Neural progenitor cell (in vitro differentiated cells): ENCODE measurements around the gene ZNF618. TPM values are rescaled to one million over a fixed set of nuclear protein-coding genes. Genes with fewer than 3 reads are reported as not detected.

Experiments
- DNase-seq: peaks from one replicate; pipeline ENCODE4 v3.0.0-alpha.2; 2016; ENCODE audit warnings: low spot score
- H2AFZ ChIP-seq: fragments of 200-600 bp; sonication (generic); replicated peaks from 2 replicates; pipeline ENCODE4 v1.6.1; 2016; ENCODE audit warnings: antibody characterized with exemption
- H3F3A ChIP-seq: fragments of 200-600 bp; sonication (generic); 2 replicates; pipeline ENCODE4 v1.6.1; 2016; ENCODE audit warnings: antibody characterized with exemption, low read depth
- H3K27ac ChIP-seq: fragments of 200-600 bp; sonication (generic); 2 replicates; pipeline ENCODE4 v1.5.1; 2016; ENCODE audit warnings: mild to moderate bottlenecking
- H3K27me3 ChIP-seq: fragments of 200-600 bp; sonication (generic); 2 replicates; pipeline ENCODE4 v1.6.1; 2016; ENCODE audit warnings: mild to moderate bottlenecking, moderate library complexity
- H3K36me3 ChIP-seq: fragments of 200-600 bp; sonication (generic); 2 replicates; pipeline ENCODE4 v1.5.1; 2016
- H3K4me1 ChIP-seq: fragments of 200-600 bp; sonication (generic); 2 replicates; pipeline ENCODE4 v1.6.1; 2016; ENCODE audit warnings: mixed run types
- H3K4me2 ChIP-seq: fragments of 200-600 bp; sonication (generic); 2 replicates; pipeline ENCODE4 v1.6.1; 2016
- H3K4me3 ChIP-seq: fragments of 200-600 bp; sonication (generic); 2 replicates; pipeline ENCODE4 v1.5.1; 2016
- H3K79me2 ChIP-seq: fragments of 200-600 bp; sonication (generic); 2 replicates; pipeline ENCODE4 v1.6.1; 2016; ENCODE audit warnings: low read depth
- H3K9ac ChIP-seq: fragments of 200-600 bp; sonication (generic); 2 replicates; pipeline ENCODE4 v1.6.1; 2016
- H3K9me3 ChIP-seq: fragments of 200-600 bp; sonication (generic); 2 replicates; pipeline ENCODE4 v1.5.1; 2016; ENCODE audit warnings: low read depth
- H4K20me1 ChIP-seq: fragments of 200-600 bp; sonication (generic); 2 replicates; pipeline ENCODE4 v1.6.1; 2016; ENCODE audit warnings: low read depth
- H3K27ac Mint-ChIP-seq: 3 replicates; pipeline ENCODE4 v1.8.0; 2021; ENCODE audit warnings: mixed read lengths
- H3K27me3 Mint-ChIP-seq: 2 replicates; pipeline ENCODE4 v1.8.0; 2022; ENCODE audit warnings: low read depth, mild to moderate bottlenecking, inconsistent platforms, moderate library complexity, mixed read lengths; ENCODE audit not compliant: insufficient read depth
- H3K36me3 Mint-ChIP-seq: 3 replicates; pipeline ENCODE4 v1.8.0; 2021; ENCODE audit warnings: mixed read lengths
- H3K4me1 Mint-ChIP-seq: 3 replicates; pipeline ENCODE4 v1.8.0; 2021; ENCODE audit warnings: mixed read lengths
- H3K4me3 Mint-ChIP-seq: 3 replicates; pipeline ENCODE4 v1.8.0; 2021; ENCODE audit warnings: mild to moderate bottlenecking, moderate library complexity, mixed read lengths
- H3K9me3 Mint-ChIP-seq: 3 replicates; pipeline ENCODE4 v1.8.0; 2020; ENCODE audit warnings: mixed read lengths
- CTCF ChIP-seq: fragments of 200-600 bp; sonication (generic); IDR thresholded peaks from 2 replicates; pipeline ENCODE4 v1.5.1; 2017; ENCODE audit warnings: antibody characterized with exemption, mild to moderate bottlenecking
- EZH2 ChIP-seq: fragments of 200-600 bp; sonication (generic); IDR thresholded peaks from 2 replicates; pipeline ENCODE4 v1.6.1; 2017; ENCODE audit warnings: antibody characterized with exemption, mild to moderate bottlenecking, moderate library complexity
- EZH2phosphoT487 ChIP-seq: fragments of 200-600 bp; sonication (generic); IDR thresholded peaks from 2 replicates; pipeline ENCODE4 v1.6.1; 2017; ENCODE audit warnings: antibody characterized with exemption
- total RNA-seq: library from RNA; depleted of rRNA; stranded (reverse); fragments of >200 nt; gene quantifications from 2 replicates; pipeline ENCODE4 v1.2.3, GENCODE V29; 2015; ENCODE audit warnings: low replicate concordance

Gene ZNF618
- total RNA-seq, 1 donor from 2014 or later, result 10.5 TPM

- Histone ChIP-seq H3K27ac (no peak overlapping the region), H3K36me3 (no peaks in the 10 kb centered on the region), H3F3A (peaks cover 10% of the 10 kb centered on the region), H3K79me2 (no peaks in the 10 kb centered on the region), H2AFZ (no peak overlapping the region), H4K20me1 (no peaks in the 10 kb centered on the region), H3K4me1 (peaks cover 11% of the 10 kb centered on the region), H3K9ac (no peak overlapping the region), H3K4me2 (no peak overlapping the region), H3K4me3 (no peak overlapping the region), H3K9me3 (no peaks in the 10 kb centered on the region), H3K27me3 (peaks cover 75% of the 10 kb centered on the region)
- H3K27me3 Mint-ChIP-seq, result peaks cover 14% of the 10 kb centered on the region
- no peak for DNase-seq
- peaks cover 11% of the 10 kb centered on the region for H3K9me3 Mint-ChIP-seq
- peaks cover 13% of the 10 kb centered on the region for H3K4me1 Mint-ChIP-seq
- H3K27ac Mint-ChIP-seq, result no peak overlapping the region
- TF ChIP-seq EZH2phosphoT487 (no peak), EZH2 (no peak), CTCF (no peak)
- H3K36me3 Mint-ChIP-seq, result peaks cover 4% of the 10 kb centered on the region
- no peak overlapping the region for H3K4me3 Mint-ChIP-seq
These were observed 226.4 kb downstream of the ZNF618 start for GRCh38 chr9:114102484-114102883.

- H3F3A ChIP-seq, result no peaks in the 10 kb centered on the region
- Mint-ChIP-seq H3K27ac (no peak overlapping the region), H3K4me1 (peaks cover 11% of the 10 kb centered on the region), H3K27me3 (peaks cover 2% of the 10 kb centered on the region), H3K9me3 (peaks cover 11% of the 10 kb centered on the region), H3K4me3 (no peak overlapping the region), H3K36me3 (peaks cover 4% of the 10 kb centered on the region)
- H4K20me1 ChIP-seq, result no peaks in the 10 kb centered on the region
- no peak overlapping the region for H3K4me3 ChIP-seq
- no peaks in the 10 kb centered on the region for H3K36me3 ChIP-seq
- H3K27ac ChIP-seq, result no peak overlapping the region
- no peak overlapping the region for H3K9ac ChIP-seq
- H2AFZ ChIP-seq, result no peak overlapping the region
- H3K4me2 ChIP-seq, result no peak overlapping the region
- TF ChIP-seq CTCF, result no peak
- no peak for TF ChIP-seq EZH2phosphoT487
- no peak for TF ChIP-seq EZH2
- DNase-seq, result no peak
- H3K27me3 ChIP-seq, result peaks cover 48% of the 10 kb centered on the region
- H3K9me3 ChIP-seq, result no peaks in the 10 kb centered on the region
- no peaks in the 10 kb centered on the region for H3K4me1 ChIP-seq
- H3K79me2 ChIP-seq, result no peaks in the 10 kb centered on the region
These were observed 229.1 kb downstream of the ZNF618 start for GRCh38 chr9:114105236-114105635.

Other genes with a start within 250 kb of the ZNF618 start
- 0.56 TPM in 1 of 2 replicates, not detected in the other for gene AMBP, start 202.0 kb downstream of the ZNF618 start, total RNA-seq
- gene KIF12, start 223.0 kb downstream of the ZNF618 start, total RNA-seq, result 0.56 and 0.59 TPM in 2 replicates